Activated CD4-positive, alpha-beta T cell treated with anti-CD3 and anti-CD28 coated beads, Interleukin-2, amount 50 U/mL, for 4 hours (primary cell): Measurements from ENCODE around the gene CABLES1.
A peak's percentile ranks its signal among the peaks of the same experiment; 100 is the strongest.
"Not testable (repeated sequence)": the region's sequence is repeated elsewhere in the genome, so short reads cannot be mapped to it uniquely, and the experiment has no call there.

Source experiments
- DNase-seq, 2 experiments: peaks; one replicate each; pipeline ENCODE4 v3.0.0-alpha.2; 2020

The CABLES1 gene, protein sequence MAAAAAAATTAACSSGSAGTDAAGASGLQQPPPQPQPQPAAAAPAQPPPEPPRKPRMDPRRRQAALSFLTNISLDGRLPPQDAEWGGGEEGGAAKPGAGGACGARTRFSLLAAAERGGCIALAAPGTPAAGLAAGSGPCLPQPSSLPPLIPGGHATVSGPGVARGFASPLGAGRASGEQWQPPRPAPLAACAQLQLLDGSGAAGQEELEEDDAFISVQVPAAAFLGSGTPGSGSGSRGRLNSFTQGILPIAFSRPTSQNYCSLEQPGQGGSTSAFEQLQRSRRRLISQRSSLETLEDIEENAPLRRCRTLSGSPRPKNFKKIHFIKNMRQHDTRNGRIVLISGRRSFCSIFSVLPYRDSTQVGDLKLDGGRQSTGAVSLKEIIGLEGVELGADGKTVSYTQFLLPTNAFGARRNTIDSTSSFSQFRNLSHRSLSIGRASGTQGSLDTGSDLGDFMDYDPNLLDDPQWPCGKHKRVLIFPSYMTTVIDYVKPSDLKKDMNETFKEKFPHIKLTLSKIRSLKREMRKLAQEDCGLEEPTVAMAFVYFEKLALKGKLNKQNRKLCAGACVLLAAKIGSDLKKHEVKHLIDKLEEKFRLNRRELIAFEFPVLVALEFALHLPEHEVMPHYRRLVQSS

DNA sequence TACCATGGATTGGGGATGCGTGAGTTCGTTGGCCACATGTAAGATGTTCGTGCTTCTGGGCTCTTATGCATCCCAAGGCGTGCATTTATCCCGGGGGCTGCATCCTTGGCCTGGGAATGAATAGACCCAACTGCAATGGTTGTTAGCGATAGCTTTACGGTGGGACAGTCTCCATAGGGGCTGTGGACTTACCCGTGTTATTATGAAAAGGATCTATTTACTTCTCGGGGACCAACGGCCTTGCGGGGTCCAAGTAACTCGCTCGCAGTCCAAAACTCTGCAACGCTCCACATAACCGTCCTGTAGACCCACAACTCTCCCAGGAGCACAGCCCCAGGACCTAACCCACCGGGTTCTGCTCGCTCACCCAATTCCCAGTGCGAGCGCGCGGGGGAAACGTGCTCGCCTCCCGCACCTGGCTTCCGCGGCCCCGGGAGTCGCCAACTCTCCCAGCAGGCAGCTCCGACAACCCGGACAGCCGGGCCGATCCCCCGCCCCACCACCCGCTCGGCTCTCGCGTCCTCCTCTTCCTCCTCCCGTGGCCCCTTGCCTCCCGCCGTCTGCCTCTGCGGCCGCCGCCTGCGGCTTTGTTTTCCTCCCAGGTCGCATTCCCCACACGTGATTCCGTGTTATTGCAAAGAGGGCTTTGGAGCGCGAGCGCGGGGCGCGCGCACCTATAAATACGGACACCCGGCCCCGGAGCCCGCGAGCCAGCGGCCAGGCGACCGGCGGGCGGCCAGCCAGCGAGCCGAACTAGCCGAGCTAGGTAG lies at the start of gene CABLES1:
Gene CABLES1 (plus strand): TSS at position 706 of the 770 bp plus-strand sequence. CDS start 278 bp downstream, outside the sequence.
- DNase-seq: peak; percentile 1 to 4

GRCh38 chr18:23087352-23087751 lies 47.9 kb upstream of the CABLES1 start:
- DNase-seq: no peak

DNA sequence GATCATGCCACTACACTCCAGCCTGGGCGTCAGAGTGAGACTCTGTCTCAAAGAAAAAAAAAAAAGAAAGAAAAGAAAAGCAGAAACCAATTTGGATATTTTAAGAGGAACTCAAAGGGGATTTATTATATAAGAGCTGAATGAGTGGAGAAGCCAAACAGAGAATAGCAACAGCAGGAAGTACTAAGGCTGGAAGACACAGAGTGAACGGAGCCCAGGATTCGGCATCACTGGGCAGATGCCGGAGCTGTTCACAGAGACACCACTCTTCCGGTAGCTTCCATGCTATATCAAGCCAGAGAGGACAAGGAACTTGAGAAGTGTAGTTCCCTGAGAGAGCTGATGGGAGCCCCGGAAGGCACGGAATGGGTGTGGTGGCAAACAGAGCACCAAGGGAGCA lies 47.0 kb upstream of the CABLES1 start:
- no peak for DNase-seq

DNA sequence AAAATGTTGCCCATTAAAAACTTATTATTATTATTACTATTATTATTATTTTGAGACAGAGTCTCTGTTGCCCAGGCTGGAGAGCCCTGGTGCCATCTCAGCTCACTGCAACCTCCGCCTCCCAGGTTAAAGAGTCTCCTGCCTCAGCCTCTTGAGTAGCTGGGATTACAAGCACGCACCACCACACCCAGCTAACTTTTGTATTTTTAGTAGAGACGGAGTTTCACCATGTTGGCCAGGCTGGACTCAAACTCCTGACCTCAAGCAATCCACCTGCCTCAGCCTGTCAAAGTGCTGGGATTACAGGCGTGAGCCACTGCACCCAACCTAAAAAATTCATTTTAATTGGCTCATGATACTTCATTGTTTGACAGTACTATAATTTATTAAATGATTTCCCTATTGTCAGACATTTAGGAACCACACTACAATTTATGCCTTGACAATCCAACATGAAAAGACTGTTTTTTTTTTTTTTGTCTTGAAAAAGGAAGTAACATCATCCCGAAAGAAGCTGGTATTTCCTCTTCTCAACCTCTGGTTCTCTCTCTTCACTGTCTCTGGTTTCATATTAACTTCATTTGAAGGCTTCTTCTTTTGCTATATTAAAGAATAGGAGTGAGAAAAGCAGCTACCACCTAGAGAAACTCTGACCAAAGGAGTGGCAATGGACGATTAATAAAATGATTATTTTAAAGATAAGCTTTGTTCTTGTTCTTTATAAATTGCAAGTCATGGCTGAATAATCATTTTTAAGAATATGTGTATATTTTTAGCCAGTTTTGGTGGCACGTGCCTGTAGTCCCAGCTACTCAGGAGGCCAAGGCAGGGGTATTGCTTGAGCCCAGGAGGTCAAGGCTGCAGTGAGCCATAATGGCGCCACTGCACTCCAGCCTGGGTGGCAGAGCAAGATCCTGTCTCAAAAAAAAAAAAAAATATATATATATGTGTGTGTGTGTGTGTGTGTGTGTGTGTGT lies 44.0 kb upstream of the CABLES1 start:
- not testable (repeated sequence) for DNase-seq

DNA sequence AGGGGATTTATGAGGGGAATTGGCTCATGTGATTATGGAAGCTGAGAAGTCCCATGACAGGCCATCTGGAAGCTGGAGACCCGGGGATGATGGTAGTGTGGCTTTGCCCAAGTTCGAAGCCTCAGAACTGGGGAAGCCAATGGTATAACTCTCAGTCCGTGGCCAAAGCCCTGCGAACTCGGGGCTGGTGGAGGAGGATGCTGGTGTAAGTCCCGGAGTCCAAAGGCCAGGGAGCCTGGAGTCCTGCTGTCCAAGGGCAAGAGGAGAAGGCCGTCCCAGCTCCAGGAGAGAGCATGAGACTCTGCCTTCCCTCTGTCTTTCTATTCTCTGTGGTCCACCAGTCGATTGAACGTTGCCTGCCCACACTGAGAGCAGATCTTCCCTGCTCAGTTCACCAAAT lies 43.2 kb upstream of the CABLES1 start:
- no peak for DNase-seq

DNA sequence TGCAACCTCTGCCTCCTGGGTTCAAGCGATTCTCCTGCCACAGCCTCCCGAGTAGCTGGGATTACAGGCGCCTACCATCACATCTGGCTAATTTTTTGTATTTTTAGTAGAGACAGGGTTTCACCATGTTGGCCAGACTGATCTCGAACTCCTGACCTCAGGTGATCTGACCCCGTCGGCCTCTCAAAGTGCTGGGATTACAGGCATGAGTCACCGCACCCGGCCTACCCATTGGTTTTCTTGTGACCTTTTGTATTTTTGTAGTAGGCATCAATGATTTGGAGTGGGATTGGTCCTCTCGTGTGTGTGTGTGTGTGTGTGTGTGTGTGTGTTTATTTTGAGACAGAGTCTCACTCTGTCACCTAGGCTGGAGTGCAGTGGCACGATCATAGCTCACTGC lies 42.2 kb upstream of the CABLES1 start:
- DNase-seq: not testable (repeated sequence)

DNA sequence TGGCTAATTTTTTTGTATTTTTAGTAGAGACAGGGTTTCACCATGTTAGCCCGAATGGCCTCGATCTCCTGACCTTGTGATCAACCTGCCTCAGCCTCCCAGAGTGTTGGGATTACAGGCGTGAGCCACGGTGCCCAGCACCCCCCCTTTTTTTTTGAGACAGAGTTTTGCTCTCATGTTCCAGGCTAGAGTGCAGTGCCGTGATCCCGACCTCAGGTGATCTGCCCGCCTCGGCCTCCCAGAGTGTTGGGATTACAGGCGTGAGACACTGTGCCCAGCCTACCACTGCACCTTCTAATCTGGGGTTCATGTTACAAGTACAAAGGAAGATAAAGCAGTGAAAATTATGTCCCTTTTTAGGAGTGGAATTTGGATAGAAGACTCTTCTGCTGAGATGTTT lies 41.5 kb upstream of the CABLES1 start:
- no peak for DNase-seq

DNA sequence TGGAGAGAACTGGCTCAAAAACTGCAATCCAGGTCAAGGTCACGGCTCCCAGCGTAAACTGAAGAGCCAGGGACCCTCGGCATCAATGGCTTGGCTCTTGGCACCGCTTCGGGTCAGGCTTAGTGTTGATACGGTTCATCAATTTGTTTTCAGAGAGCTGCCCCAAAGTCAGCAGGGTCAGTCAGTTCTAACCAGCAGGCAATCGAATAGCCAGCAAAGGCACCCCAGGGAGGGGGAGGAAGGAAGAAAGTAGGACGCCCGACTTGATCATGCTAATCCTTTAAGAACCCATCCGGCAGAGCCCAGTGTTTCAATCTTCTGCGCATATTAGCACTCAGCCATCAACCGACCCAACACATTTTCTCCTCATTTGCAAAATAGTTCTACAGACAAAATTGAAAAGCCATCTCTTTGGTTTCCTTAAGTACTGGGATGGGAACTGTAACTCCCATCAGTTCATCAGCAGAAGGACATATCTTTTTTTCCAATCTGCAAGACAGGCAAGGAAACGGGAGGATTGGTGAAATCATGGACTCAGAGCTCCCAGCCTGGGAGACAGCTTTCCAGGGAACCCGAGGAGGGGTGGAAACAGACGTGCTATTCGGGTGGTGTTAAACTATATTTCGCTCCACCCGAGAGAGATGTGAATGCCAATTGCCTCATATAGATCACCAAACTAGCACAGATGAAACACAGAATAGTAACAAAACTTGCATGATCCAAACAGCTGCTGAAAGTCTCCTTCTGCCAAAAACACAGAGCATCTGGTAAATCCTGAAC lies 40.7 kb upstream of the CABLES1 start:
- DNase-seq: no peak

GRCh38 chr18:23095463-23095862 lies 39.8 kb upstream of the CABLES1 start:
- no peak for DNase-seq

DNA sequence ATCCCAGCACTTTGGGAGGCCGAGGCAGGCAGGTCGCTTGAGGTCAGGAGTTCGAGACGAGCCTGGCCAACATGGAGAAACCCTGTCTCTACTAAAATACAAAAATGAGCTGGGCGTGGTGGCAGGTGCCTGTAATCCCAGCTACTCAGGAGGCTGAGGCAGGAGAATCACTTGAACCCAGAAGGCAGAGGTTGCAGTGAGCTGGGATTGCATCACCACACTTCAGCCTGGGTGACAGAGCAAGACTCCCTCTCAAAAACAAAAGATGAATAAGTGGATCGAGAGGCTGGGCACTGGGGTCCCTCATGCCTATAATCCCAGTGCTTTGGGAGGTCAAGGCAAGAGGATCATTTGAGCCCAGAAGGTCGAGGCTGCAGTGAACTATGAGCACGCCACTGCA lies 38.3 kb upstream of the CABLES1 start:
- not testable (repeated sequence) for DNase-seq

GRCh38 chr18:23099621-23100020 lies 35.7 kb upstream of the CABLES1 start:
- DNase-seq: no peak

DNA sequence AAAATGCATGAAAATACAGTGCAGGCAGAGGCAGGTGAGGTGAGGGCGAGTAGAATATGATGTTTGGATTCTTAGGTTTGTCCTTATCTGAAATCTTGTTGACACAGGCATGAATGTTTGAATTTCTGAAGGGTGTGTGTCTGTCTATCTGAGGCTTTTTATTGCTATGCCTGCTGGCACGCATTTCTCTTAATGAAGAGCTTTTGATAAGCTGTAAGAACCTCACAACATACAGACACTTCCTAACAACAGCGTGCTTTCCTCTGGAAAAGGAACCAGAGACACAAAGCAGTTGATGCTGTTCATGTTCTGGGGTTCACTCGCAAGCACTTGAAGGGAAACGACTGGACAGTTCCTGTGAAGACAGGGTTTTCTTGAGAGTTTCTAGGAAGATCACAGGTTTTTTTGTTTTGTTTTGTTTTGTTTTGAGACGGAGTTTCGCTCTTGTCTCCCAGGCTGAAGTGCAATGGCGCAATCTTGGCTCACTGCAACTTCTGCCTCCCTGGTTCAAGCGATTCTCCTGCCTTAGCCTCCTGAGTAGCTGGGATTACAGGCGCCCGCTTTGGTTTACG lies 33.3 kb upstream of the CABLES1 start:
- DNase-seq: no peak

DNA sequence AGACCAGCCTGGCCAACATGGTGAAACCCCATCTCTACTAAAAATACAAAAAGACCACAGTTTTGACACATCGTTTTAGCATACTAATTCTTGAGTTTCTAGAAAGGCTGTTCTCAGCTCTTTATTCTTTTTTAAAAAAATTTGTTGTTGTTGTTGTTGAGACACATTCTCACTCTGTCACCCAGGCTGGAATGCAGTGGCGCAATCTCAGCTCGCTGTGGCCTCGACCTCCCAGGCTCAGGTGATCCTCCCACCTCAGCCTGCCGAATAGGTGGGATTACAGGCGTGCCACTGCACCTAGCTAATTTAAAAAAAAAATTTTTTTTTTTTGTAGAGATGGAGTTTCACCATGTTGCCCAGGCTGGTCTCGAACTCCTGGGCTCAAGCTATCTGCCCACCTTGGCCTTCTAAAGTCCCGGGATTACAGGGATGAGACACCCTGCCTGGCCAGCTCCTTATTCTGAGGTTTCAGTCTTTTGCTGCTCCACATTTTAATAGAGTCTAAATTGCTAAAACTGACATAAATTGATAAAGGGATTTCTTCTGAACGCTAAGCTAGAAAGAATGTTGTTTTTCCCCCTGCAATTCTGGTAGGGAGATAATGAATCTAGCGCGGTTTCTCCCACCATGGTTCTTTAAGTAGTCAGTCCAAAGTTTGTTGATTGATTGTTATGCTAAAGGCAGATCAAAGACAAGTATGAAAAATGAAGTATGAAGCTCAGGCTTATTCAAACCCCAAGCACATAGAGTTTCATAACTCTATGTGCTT lies 32.6 kb upstream of the CABLES1 start:
- DNase-seq: no peak

- no peak for DNase-seq
These were observed 31.8 kb upstream of the CABLES1 start for GRCh38 chr18:23103449-23103848.

DNA sequence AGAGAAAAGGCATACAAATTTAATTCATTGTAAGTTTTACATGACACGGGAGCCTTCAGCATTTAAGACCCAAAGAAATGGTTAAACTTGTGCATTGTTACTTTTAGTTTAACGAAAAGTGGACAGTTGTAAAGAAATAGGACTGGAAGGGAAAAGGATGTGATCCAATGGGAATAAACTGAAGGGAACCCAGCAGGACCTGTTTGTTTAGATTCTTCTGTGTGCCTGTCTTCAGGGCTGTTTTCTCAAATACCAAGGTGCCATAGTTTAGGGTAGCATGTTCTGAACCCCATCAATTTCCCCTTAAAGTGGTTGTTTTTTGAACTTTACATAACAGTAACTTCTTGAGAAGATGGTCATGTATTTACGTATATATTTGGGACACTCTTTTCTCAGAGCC lies 30.3 kb upstream of the CABLES1 start:
- DNase-seq: no peak

DNA sequence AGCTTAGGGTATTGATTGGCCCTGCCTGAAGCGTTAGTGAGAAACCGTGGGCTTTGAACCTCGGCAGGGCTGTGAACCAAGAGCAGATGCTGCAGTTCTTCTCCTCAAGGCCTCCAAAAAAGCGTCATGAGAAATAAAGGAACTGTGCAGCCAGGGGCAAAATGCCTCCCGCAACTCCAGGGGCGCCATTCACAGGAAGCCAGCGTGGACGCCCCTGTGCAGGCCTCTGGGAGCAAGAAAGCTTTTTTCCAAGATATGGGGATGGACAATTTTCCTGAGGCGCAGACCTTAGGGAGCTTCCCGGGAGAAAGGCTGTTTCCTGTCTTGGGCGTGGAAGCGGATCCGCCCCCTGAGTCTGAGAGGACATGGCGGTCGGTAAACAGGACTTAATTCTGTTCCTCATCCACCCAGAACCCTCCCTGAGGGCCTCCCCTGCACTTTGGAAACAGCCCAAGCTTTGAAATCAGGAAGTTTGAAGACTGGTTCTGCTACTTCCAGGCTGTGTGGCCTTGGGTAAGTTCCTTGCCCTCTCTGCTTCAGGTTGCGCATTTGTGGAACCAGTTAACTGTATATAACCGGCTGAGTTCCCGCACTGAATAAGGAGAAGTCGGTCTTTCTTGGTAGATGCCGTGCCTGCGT lies 29.6 kb upstream of the CABLES1 start:
- no peak for DNase-seq

DNA sequence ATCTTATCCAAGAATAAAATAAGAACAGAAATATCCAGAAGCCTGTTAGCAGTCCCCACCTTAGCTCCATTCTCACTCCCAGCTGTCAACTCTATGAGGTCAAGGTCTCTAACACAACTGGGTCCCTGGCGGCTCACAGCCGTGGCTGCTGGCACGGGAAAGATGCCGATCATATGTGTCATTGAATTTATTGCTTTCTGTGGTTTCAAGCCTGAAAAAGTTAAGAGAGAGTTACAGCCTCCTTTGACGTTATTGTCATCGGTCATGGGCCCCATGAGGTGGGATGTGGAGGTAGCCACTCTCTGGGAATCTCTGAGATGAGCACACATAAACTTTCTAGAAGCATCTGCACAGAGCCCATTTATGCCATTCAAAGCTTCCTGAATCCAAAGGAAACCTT lies 28.7 kb upstream of the CABLES1 start:
- no peak for DNase-seq

DNA sequence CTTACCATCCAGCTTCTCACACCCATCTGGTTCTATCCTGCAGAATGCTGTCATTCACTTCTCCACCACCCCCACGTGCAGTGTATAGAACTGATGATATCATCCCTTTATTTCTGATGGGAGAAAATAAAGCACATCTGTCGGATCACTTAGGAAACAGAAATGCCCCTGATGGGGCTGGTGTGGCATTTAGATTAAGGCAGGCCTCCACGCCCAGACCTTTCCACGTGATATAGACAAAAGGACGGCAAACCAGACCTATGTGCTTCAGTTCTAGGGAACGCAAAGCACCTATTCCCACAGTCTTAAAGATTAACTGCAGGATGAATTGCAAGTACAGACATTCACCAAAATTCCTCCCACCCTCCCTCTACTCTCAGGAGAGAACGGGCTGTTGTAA lies 27.6 kb upstream of the CABLES1 start:
- no peak for DNase-seq

- no peak for DNase-seq
These were observed 26.8 kb upstream of the CABLES1 start for GRCh38 chr18:23108496-23108895.

- DNase-seq: not testable (repeated sequence)
These were observed 26.1 kb upstream of the CABLES1 start for GRCh38 chr18:23109163-23109562.
